K562 (cell line): ENCODE results near the gene ZACN. TPM values are rescaled to one million over a fixed set of nuclear protein-coding genes. Genes with fewer than 3 reads are reported as not detected.

Experiments used
- EGR1 ChIP-seq: fragments of 450-650 bp; conservative IDR thresholded peaks from 2 replicates; pipeline ENCODE4 v1.6.1; 2017; ENCODE audit warnings: mild to moderate bottlenecking
- ETV1 ChIP-seq: fragments of 450-650 bp; conservative IDR thresholded peaks from 2 replicates; pipeline ENCODE4 v1.6.1; 2016; ENCODE audit warnings: missing genetic modification characterization, control low read depth, low read depth, missing compliant biosample characterization
- FOXP1 ChIP-seq: sonication (generic); formaldehyde crosslinking; IDR thresholded peaks from 2 replicates; pipeline ENCODE4 v1.8.0; 2022; ENCODE audit warnings: mild to moderate bottlenecking, missing genetic modification reagents
- KDM2B ChIP-seq: fragments of 250-450 bp; sonication (Bioruptor Pico); IDR thresholded peaks from 2 replicates; pipeline ENCODE4 v1.8.0; 2021; ENCODE audit warnings: mild to moderate bottlenecking, moderate library complexity
- PCBP2 ChIP-seq: fragments of 200-400 bp; formaldehyde crosslinking; IDR thresholded peaks from 2 replicates; pipeline ENCODE4 v1.6.1; 2018; ENCODE audit warnings: low read length, low read depth, mild to moderate bottlenecking, moderate library complexity; ENCODE audit not compliant: poor library complexity, severe bottlenecking
- POLR2G ChIP-seq: fragments of 200-400 bp; formaldehyde crosslinking; IDR thresholded peaks from 2 replicates; pipeline ENCODE4 v1.6.1; 2017; ENCODE audit warnings: low read depth, mild to moderate bottlenecking, antibody characterized with exemption, low read length, moderate library complexity
- POLR3A ChIP-seq: IDR thresholded peaks from 2 replicates; pipeline ENCODE4 v1.6.1; 2011; ENCODE audit warnings: borderline replicate concordance, mild to moderate bottlenecking, moderate library complexity; ENCODE audit not compliant: insufficient read length, insufficient read depth; ENCODE audit errors: extremely low read depth
- SREBF2 ChIP-seq: sonication (generic); formaldehyde crosslinking; IDR thresholded peaks from 2 replicates; pipeline ENCODE4 v1.4.0; 2020; ENCODE audit warnings: mild to moderate bottlenecking, missing genetic modification reagents
- ZBED1 ChIP-seq: IDR thresholded peaks from 2 replicates; pipeline ENCODE4 v1.6.1; 2014
- ZNF232 ChIP-seq: sonication (generic); formaldehyde crosslinking; IDR thresholded peaks from 2 replicates; pipeline ENCODE4 v1.8.0; 2022; ENCODE audit warnings: mild to moderate bottlenecking, missing genetic modification reagents
- ZNF282 ChIP-seq: sonication (generic); formaldehyde crosslinking; IDR thresholded peaks from 2 replicates; pipeline ENCODE4 v1.8.1; 2023; ENCODE audit warnings: missing genetic modification reagents
- ZNF583 ChIP-seq: fragments of 250-450 bp; sonication (Bioruptor Pico); IDR thresholded peaks from 2 replicates; pipeline ENCODE4 v1.4.0; 2020
- polyA plus RNA-seq, 8 experiments: library from polyadenylated mRNA; depleted of rRNA in 4 of 8; stranded (reverse) in 5 of 8; unstranded in 3 of 8; fragments of >200 nt; fragmentation: Nextera tagmentation in 2 of 8; fragmentation: Illumina TruSeq in 1 of 8; extraction: Ambion mirVana in 2 of 8; extraction: Trizol in 1 of 8; gene quantifications; 2 replicates each; pipeline versions ENCODE4 v1.2.1 to v1.2.3, GENCODE V29; 2011 to 2014; ENCODE audit warnings: inconsistent platforms in 1 of 8, missing spikeins in 1 of 8
- total RNA-seq, 7 experiments: library from RNA; depleted of rRNA in 6 of 7; stranded (reverse); fragments of >200 nt in 6 of 7; fragmentation: Illumina TruSeq in 2 of 7; extraction: Trizol in 2 of 7; gene quantifications; 2 replicates each; pipeline versions ENCODE4 v1.2.1 to v1.2.3, GENCODE V29; 2011 to 2021; ENCODE audit warnings: low replicate concordance in 1 of 7
- TF ChIP-seq, protein P1 (sequence below): IDR thresholded peaks from 2 replicates; pipeline ENCODE4 v1.6.1; 2014; ENCODE audit warnings: antibody characterized with exemption
- TF ChIP-seq, protein P2 (sequence below): sonication (generic); formaldehyde crosslinking; IDR thresholded peaks from 2 replicates; pipeline ENCODE4 v1.9.0; 2022; ENCODE audit warnings: mild to moderate bottlenecking, missing genetic modification reagents

The ZACN gene
- total and polyA plus RNA-seq, 9 of the 15 experiments (the other 6 are each of a cell fraction or from before 2014, with no cell fraction given) = 0.07 TPM; not detected in 8

DNA sequence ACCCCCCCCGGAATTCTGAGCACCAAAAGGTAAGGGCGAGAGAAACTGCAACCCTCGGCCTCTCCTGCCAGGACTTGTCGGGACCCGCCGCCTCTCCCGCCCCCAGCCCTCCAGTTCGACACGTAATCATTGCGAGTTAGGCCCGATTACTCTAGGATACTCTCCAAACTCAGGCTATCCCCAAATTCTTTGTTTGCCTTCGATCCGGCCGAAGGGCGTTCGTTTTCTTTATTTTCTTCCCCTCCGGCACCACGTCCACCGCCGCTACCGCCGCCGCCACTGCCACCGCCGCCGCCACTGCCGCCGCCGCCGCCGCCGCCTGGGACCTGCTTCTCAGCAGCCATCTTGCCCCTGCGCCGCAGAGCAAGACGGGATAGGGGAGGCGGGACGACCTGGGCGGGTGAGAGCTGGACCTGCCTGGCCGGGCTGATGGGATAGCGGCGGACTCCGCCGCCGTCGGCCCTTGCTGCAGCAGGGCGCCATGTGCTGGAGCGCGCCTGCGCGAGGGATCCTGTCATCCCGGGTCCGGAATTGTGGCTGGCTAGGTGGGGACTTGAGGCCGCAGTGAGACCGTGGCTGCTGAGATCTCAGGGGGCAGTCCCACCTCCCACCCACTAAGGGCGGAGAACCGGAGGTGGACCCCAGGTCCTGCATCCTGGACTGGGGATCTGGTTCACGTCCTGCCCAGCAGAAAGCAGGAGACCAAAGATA, 6.7 kb upstream of the ZACN start, which contains the start of gene SRP68 (continued):
- TF ChIP-seq FOXP1 (CRISPR knock-in tag) (peak; percentile 84), ZNF282 (CRISPR knock-in tag) (no peak), EGR1 (no peak), KDM2B (CRISPR knock-in tag) (no peak), SREBF2 (CRISPR knock-in tag) (no peak), ZNF232 (CRISPR knock-in tag) (no peak; the same call in 1 of the 2 replicates), POLR2G (peak; percentile 100), ZBED1 (peak; percentile 48; the same call in 1 of the 2 replicates), POLR3A (no peak), PCBP2 (no peak), ZNF583 (CRISPR knock-in tag) (0 out of 2 replicates have a peak, but pooled peaks have one; percentile 37), ETV1 (tag) (no peak)
- TF ChIP-seq, protein P1, sequence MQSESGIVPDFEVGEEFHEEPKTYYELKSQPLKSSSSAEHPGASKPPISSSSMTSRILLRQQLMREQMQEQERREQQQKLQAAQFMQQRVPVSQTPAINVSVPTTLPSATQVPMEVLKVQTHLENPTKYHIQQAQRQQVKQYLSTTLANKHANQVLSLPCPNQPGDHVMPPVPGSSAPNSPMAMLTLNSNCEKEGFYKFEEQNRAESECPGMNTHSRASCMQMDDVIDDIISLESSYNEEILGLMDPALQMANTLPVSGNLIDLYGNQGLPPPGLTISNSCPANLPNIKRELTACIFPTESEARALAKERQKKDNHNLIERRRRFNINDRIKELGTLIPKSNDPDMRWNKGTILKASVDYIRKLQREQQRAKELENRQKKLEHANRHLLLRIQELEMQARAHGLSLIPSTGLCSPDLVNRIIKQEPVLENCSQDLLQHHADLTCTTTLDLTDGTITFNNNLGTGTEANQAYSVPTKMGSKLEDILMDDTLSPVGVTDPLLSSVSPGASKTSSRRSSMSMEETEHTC = no peak
- TF ChIP-seq, protein P2, sequence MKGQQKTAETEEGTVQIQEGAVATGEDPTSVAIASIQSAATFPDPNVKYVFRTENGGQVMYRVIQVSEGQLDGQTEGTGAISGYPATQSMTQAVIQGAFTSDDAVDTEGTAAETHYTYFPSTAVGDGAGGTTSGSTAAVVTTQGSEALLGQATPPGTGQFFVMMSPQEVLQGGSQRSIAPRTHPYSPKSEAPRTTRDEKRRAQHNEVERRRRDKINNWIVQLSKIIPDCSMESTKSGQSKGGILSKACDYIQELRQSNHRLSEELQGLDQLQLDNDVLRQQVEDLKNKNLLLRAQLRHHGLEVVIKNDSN (CRISPR knock-in tag) = 0 out of 2 replicates have a peak, but pooled peaks have one; percentile 12
